ENCODE data around the gene LEMD2.

Gene LEMD2

GRCh38 chr6:33772082-33772830 lies 16.7 kb downstream of the LEMD2 start:
- DNase-seq: peak in 1 of 2 experiments; percentile 56

GRCh38 chr6:33771146-33772081 lies 17.5 kb downstream of the LEMD2 start:
- DNase-seq: peak; percentile 92 to 95

- no peak for DNase-seq
These were observed 18.1 kb downstream of the LEMD2 start for GRCh38 chr6:33770833-33771145.

GRCh38 chr6:33770124-33770832 lies 18.7 kb downstream of the LEMD2 start:
- DNase-seq: no peak

- DNase-seq: peak; percentile 77 to 96
These were observed 19.6 kb downstream of the LEMD2 start for GRCh38 chr6:33769248-33769821.

GRCh38 chr6:33768644-33769120 lies 20.2 kb downstream of the LEMD2 start:
- DNase-seq: peak; percentile 47 to 78

GRCh38 chr6:33766921-33767907 lies 21.7 kb downstream of the LEMD2 start:
- peak in 1 of 2 experiments; percentile 33 for DNase-seq

- no peak for DNase-seq
These were observed 23.6 kb downstream of the LEMD2 start for GRCh38 chr6:33765368-33765767.

GRCh38 chr6:33764036-33764435 lies 24.9 kb downstream of the LEMD2 start:
- no peak for DNase-seq

- DNase-seq: no peak
These were observed 25.4 kb downstream of the LEMD2 start for GRCh38 chr6:33763483-33763882.

- DNase-seq: peak in 1 of 2 experiments; percentile 33
These were observed 26.2 kb downstream of the LEMD2 start for GRCh38 chr6:33762713-33763112.

- DNase-seq: peak; percentile 42 to 74
These were observed 26.9 kb downstream of the LEMD2 start for GRCh38 chr6:33761922-33762629.

GRCh38 chr6:33761581-33761921 lies 27.4 kb downstream of the LEMD2 start:
- no peak for DNase-seq

GRCh38 chr6:33759887-33760629 lies 28.9 kb downstream of the LEMD2 start:
- DNase-seq: peak; percentile 86 to 96

GRCh38 chr6:33758815-33759216 lies 30.1 kb downstream of the LEMD2 start:
- no peak for DNase-seq

- DNase-seq: no peak
These were observed 31.0 kb downstream of the LEMD2 start for GRCh38 chr6:33757906-33758305.

GRCh38 chr6:33757113-33757512 lies 31.8 kb downstream of the LEMD2 start:
- DNase-seq: no peak

GRCh38 chr6:33756211-33756954 lies 32.5 kb downstream of the LEMD2 start:
- no peak for DNase-seq

GRCh38 chr6:33755070-33755869 lies 33.7 kb downstream of the LEMD2 start:
- peak; percentile 39 to 70 for DNase-seq
